HG03066 (cell line): ENCODE results near the gene HS6ST3.

Experiments
- ATAC-seq: cut with Tn5 transposase; IDR thresholded peaks from one replicate; pipeline ENCODE4 v1.9.1; 2021; ENCODE audit warnings: low read depth; ENCODE audit not compliant: unreplicated experiment

HS6ST3 gene

GRCh38 chr13:96636001-96636709, 546.2 kb downstream of the HS6ST3 start:
- ATAC-seq, result no peak

DNA sequence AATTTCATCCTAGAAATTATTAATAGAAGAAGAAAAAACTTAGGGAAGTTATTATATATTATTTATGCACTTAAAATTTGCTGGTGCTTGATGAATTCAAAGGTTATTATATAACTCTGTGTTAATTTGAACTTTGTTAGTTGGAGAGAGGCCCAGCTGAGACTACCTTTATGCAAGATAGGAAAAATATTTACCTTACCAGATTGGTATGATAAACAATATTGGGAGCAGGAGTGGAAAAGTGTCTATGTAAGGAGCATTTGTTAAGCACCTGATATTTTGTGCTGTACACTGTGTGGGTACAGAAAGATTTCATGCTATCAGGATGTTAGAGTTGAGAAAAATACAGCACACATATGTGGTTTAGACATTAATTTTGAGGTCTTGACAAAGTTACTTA, 547.1 kb downstream of the HS6ST3 start:
- no peak for ATAC-seq

DNA sequence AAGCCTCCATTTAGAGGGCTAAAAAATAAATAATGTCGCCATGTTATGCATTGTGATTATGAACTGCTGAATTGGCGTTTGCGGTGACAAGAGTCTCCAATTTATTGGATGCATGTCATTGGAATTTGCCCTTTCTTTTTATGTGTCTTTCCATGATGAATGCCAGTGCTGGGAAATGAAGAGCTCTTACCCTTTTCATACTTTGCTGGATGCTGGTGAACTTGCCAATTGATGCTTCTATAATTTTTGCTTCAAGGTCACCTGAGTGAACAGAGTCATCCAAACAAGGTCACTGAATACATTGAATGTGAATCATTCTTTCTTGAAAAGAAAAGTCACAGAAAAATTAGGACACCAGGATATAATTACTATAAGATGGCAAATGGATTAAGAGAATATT, 556.2 kb downstream of the HS6ST3 start:
- no peak for ATAC-seq

DNA sequence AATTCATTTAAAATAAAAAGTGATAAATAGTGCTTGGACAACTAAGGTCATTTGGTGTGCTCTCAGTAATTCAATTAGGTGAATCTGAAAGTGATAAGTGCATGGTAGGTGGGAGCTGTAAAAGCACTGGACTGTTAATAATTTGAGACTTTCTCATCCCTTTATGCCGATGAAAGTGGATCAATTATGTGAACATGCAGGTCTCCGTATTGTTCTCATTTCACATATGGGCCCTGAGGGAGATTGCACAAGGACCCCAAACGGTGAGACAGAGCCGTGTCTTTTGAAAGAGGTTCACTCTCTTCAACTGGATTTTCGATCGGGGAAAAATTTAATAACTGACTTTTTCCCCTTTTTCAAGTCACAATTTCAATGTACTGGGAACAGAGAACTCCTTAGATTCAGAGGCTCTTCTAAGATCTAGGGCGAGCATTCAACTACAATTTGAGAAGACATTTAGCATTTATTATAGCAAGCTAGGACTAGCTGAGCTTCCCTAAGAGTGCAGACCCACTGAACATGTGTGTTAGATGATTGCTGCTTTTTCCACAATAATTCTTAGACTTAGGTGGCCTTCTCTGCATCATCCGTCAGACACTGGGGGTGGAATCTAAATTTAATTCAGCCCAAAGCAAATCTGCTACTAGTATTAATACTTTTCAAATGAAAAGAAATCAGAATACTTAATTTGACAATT, 556.8 kb downstream of the HS6ST3 start:
- no peak for ATAC-seq

GRCh38 chr13:96650301-96650886, 560.5 kb downstream of the HS6ST3 start:
- peak; percentile 96 for ATAC-seq

- no peak for ATAC-seq
Observed at GRCh38 chr13:96651598-96651997, 561.7 kb downstream of the HS6ST3 start.

- no peak for ATAC-seq
Observed at GRCh38 chr13:96652506-96652905, 562.6 kb downstream of the HS6ST3 start.

GRCh38 chr13:96661612-96662011, 571.7 kb downstream of the HS6ST3 start:
- ATAC-seq, result no peak

- no peak for ATAC-seq
Observed at GRCh38 chr13:96662036-96662435, 572.1 kb downstream of the HS6ST3 start.

- ATAC-seq, result no peak
Observed at GRCh38 chr13:96667294-96668018, 577.5 kb downstream of the HS6ST3 start.

DNA sequence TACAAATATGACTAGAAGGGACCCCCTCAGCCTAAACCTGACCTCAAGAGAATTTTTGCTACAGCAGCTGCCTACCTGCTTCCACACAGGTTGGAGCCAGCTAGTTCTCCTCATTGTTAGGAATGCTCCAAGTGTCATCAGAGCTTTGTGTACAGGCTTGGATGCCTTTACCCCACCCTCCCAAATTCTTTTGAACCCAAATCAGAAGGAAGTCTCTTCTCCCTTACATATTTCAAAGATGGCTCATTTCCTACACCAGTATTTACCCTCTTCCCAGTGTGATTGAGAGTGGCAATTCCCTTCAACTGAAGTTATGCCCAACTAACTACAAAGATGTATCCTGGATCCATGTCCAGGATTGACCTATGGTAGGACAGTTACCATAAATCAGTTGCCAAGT, 581.2 kb downstream of the HS6ST3 start:
- no peak for ATAC-seq

GRCh38 chr13:96672016-96672415, 582.1 kb downstream of the HS6ST3 start:
- ATAC-seq, result no peak

GRCh38 chr13:96673825-96674224, 583.9 kb downstream of the HS6ST3 start:
- no peak for ATAC-seq

DNA sequence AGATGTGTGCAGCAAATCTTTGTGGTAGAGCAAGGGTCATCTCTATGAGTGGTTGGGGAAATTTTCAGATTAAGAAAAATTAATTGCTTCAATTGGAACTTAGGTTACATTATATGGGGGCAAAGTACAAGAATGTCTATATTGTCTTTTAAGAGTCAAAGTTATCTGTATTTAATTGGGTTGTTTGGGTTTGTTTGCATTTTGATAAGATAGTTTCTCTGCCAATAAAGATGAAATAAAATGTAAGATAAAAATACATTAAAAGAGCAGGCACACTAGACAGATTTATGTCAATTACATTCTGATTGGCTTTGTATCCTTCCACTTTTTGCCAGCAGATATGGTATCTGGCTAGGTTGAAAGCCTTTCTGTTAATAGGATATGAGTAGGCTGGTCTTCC, 587.1 kb downstream of the HS6ST3 start:
- no peak for ATAC-seq

DNA sequence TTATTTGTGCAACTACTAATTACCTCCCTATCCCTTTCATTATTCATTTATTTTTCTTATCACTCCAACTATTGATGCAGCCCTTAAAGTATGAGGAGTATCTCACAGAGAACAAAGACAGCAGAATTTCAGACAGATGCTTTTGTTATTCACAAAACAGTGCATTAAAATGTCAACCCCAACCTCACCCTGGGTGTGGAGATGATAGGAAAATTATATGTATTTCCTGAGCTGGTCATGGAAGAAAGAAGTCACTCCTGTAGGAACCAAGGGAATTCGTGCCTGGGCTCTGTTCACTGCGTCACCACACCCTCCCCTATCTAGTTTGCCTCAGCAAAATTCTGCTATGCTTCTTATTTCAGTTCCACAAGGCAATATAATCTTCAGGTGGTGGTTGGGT, 588.9 kb downstream of the HS6ST3 start:
- no peak for ATAC-seq

DNA sequence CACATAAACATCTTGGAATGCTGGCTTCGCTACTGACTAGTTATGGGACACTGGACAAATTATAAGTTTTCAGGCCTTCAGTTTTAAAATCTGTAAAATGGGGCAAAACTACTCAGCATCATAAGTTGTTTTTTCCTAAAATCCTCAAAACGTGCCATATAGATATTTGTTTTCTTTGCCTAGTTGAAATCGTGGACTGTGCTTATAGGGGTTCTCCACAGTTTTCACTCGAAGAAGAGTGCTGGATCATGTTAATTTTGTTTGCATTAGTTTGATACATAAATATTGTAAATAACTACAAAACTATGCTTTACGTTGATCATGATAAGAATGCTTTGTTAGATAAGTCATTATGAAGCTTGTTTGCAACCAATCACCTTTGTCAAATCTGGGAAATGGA, 591.0 kb downstream of the HS6ST3 start:
- ATAC-seq, result no peak

- ATAC-seq, result no peak
Observed at GRCh38 chr13:96681766-96682165, 591.9 kb downstream of the HS6ST3 start.

GRCh38 chr13:96684469-96684868, 594.6 kb downstream of the HS6ST3 start:
- ATAC-seq, result no peak

- ATAC-seq, result no peak
Observed at GRCh38 chr13:96684907-96685306, 595.0 kb downstream of the HS6ST3 start.

GRCh38 chr13:96686286-96686685, 596.4 kb downstream of the HS6ST3 start:
- ATAC-seq, result no peak

DNA sequence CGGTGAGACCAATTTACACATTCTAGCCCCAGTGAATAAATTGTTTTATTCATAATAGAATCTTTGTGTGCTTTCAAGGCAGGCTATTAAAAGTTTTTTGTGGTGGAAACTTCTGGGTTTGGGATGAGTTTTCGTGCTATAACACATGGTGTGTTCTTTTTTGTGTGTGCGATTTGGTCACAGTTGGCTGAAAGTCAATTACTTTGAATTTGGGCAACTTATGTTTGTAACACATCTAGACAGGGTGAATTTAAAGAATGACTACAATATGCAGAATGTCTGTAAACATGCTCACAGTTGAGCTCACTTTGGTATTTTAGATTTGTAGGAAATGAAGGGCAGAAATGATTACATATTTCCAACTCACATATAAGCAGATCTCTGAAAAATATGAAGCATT, 597.3 kb downstream of the HS6ST3 start:
- ATAC-seq, result no peak
